Right cardiac atrium (tissue), 5 donors: Measurements from ENCODE around the gene GLB1L2. TPM values are rescaled to one million over a fixed set of nuclear protein-coding genes. Genes with fewer than 3 reads are reported as not detected.
"Not testable (repeated sequence)": the region's sequence is repeated elsewhere in the genome, so short reads cannot be mapped to it uniquely, and the experiment has no call there.

Experiments used
- ATAC-seq, 2 donors: fragments of 200-7000 bp; cut with Tn5 transposase; one replicate each; pipeline versions ENCODE4 v1.8.0 to v1.9.1; 2020; ENCODE audit warnings: moderate library complexity in 2 of 2, mild to moderate bottlenecking in 1 of 2
- DNase-seq, 3 donors: peaks; one replicate each; pipeline ENCODE4 v3.0.0-alpha.2; 2020
- H3K27ac ChIP-seq: one replicate; pipeline ENCODE4 v1.5.1; 2013; ENCODE audit warnings: mild to moderate bottlenecking, low read length, control low read depth, moderate library complexity
- H3K27me3 ChIP-seq: one replicate; pipeline ENCODE4 v1.6.1; 2013; ENCODE audit not compliant: control insufficient read depth, insufficient read depth
- H3K4me1 ChIP-seq: one replicate; pipeline ENCODE4 v1.6.1; 2013; ENCODE audit warnings: low read length; ENCODE audit not compliant: control insufficient read depth, insufficient read depth
- H3K4me3 ChIP-seq: one replicate; pipeline ENCODE4 v1.5.1; 2013; ENCODE audit warnings: low read length, control low read depth
- H3K9me3 ChIP-seq: one replicate; pipeline ENCODE4 v1.6.1; 2013; ENCODE audit warnings: low read length; ENCODE audit not compliant: control insufficient read depth
- WGBS: extraction: QIAGEN DNeasy Blood & Tissue Kit; methylation state at CpG from one replicate; pipeline ENCODE4 v1.1.7; 2013; 5-methylcytosine and 5-hydroxymethylcytosine counted together
- intact Hi-C, 4 donors: fragments of 100-400 bp; cut with DNase I; formaldehyde crosslinking; loops; one replicate each; pipeline versions ENCODE4 v1.11.0 to v1.14.0; 2022 to 2023
- polyA plus RNA-seq: library from polyadenylated mRNA; stranded (reverse); fragments of 200-250 nt; gene quantifications from one replicate; pipeline ENCODE4 v1.2.3, GENCODE V29; 2013
- total RNA-seq, 4 donors: library from RNA; stranded (reverse); fragmentation: NEBNext Ultra II Directional; extraction: Animal tissue kit (Norgen Biotek cat#: 25700); gene quantifications; one replicate each; pipeline ENCODE4 v1.2.1, GENCODE V29; 2021
- donor health status: healthy with polysubstance abuse.
- donor health status: DM: no; HTN: yes; CAD: no.
- donor health status: DM: no; HTN: no; CAD: no.
- donor health status: DM: no; HTN: yes; CAD: no; lungs with severe emphysema.
- donor health status: DM: yes; HTN: yes; CAD: no.

GLB1L2 gene
- total and polyA plus RNA-seq, 5 donors, result 0.61 to 1.6 (median 0.97) TPM

- no peaks in the 10 kb centered on the region for H3K4me1 ChIP-seq
- no peak overlapping the region for H3K27ac ChIP-seq
- DNase-seq (no peak), ATAC-seq (no peak)
- intact Hi-C loops, result no loop called here
- no peaks in the 10 kb centered on the region for H3K27me3 ChIP-seq
- WGBS, result 71% methylated on average over 15 of the region's 15 CpGs
- H3K4me3 ChIP-seq, result no peak overlapping the region
- no peaks in the 10 kb centered on the region for H3K9me3 ChIP-seq
These were observed 39.1 kb upstream of the GLB1L2 start for GRCh38 chr11:134292661-134293060.

- no peak for DNase-seq
- WGBS, result 77% methylated on average over 20 of the region's 20 CpGs
- no peaks in the 10 kb centered on the region for H3K27me3 ChIP-seq
- H3K27ac ChIP-seq, result no peak overlapping the region
- ATAC-seq, result no peak
- H3K9me3 ChIP-seq, result no peaks in the 10 kb centered on the region
- H3K4me1 ChIP-seq, result no peaks in the 10 kb centered on the region
- intact Hi-C loops, result no loop called here
- H3K4me3 ChIP-seq, result no peak overlapping the region
These were observed 38.4 kb upstream of the GLB1L2 start for GRCh38 chr11:134293119-134294113.

GRCh38 chr11:134294664-134295063 is 37.1 kb upstream of the GLB1L2 start:
- DNase-seq (no peak), ATAC-seq (no peak)
- WGBS, result 68% methylated on average over 9 of the region's 9 CpGs
- H3K9me3 ChIP-seq, result no peaks in the 10 kb centered on the region
- H3K4me3 ChIP-seq, result no peak overlapping the region
- H3K27me3 ChIP-seq, result no peaks in the 10 kb centered on the region
- intact Hi-C loops, result no loop called here
- no peak overlapping the region for H3K27ac ChIP-seq
- H3K4me1 ChIP-seq, result no peaks in the 10 kb centered on the region

GRCh38 chr11:134312223-134312622 is 19.6 kb upstream of the GLB1L2 start:
- ATAC-seq, result no peak
- H3K27me3 ChIP-seq, result no peaks in the 10 kb centered on the region
- intact Hi-C loops, result no loop called here
- whole genome bisulfite sequencing, result 87% methylated on average over 12 of the region's 12 CpGs
- no peak overlapping the region for H3K4me3 ChIP-seq
- H3K27ac ChIP-seq, result no peak overlapping the region
- no peaks in the 10 kb centered on the region for H3K4me1 ChIP-seq
- DNase-seq, result no peak
- peaks cover 1% of the 10 kb centered on the region for H3K9me3 ChIP-seq

GRCh38 chr11:134312807-134313206 is 19.0 kb upstream of the GLB1L2 start:
- intact Hi-C loops, result no loop called here

GRCh38 chr11:134313379-134313778 is 18.4 kb upstream of the GLB1L2 start:
- Histone ChIP-seq H3K4me1 (no peaks in the 10 kb centered on the region), H3K27me3 (no peaks in the 10 kb centered on the region), H3K9me3 (peaks cover 1% of the 10 kb centered on the region), H3K4me3 (no peak overlapping the region), H3K27ac (no peak overlapping the region)
- DNase-seq (no peak), ATAC-seq (no peak)
- WGBS, result 85% methylated on average over 10 of the region's 10 CpGs
- intact Hi-C loops, result no loop called here

More at GRCh38 chr11:134312807-134313206, 19.0 kb upstream of the GLB1L2 start:
- ATAC-seq (no peak), DNase-seq (no peak)
- peaks cover 1% of the 10 kb centered on the region for H3K9me3 ChIP-seq
- no peak overlapping the region for H3K27ac ChIP-seq
- H3K27me3 ChIP-seq, result no peaks in the 10 kb centered on the region
- H3K4me3 ChIP-seq, result no peak overlapping the region
- 70% methylated on average over 5 of the region's 5 CpGs for WGBS
- no peaks in the 10 kb centered on the region for H3K4me1 ChIP-seq

GRCh38 chr11:134313821-134314607 is 17.8 kb upstream of the GLB1L2 start:
- intact Hi-C loops, result no loop called here
- Histone ChIP-seq H3K9me3 (peaks cover 1% of the 10 kb centered on the region), H3K4me1 (no peaks in the 10 kb centered on the region), H3K4me3 (no peak overlapping the region), H3K27ac (no peak overlapping the region), H3K27me3 (no peaks in the 10 kb centered on the region)
- whole genome bisulfite sequencing, result 75% methylated on average over 9 of the region's 9 CpGs
- no peak for ATAC-seq
- DNase-seq, result no peak

GRCh38 chr11:134317103-134317502 is 14.7 kb upstream of the GLB1L2 start:
- H3K9me3 ChIP-seq, result peaks cover 1% of the 10 kb centered on the region
- no peaks in the 10 kb centered on the region for H3K27me3 ChIP-seq
- no peaks in the 10 kb centered on the region for H3K4me1 ChIP-seq
- intact Hi-C loops, result no loop called here
- no peak overlapping the region for H3K27ac ChIP-seq
- no peak overlapping the region for H3K4me3 ChIP-seq
- no peak for ATAC-seq
- WGBS, result 94% methylated on average over 3 of the region's 3 CpGs
- no peak for DNase-seq

- intact Hi-C loops, result not testable (repeated sequence)
- 92% methylated on average over 2 of the region's 2 CpGs for WGBS
These were observed 10.4 kb upstream of the GLB1L2 start for GRCh38 chr11:134321373-134321772.

GRCh38 chr11:134322553-134322952 is 9.2 kb upstream of the GLB1L2 start:
- Histone ChIP-seq H3K9me3 (no peaks in the 10 kb centered on the region), H3K27ac (no peak overlapping the region), H3K4me3 (no peak overlapping the region), H3K4me1 (no peaks in the 10 kb centered on the region), H3K27me3 (no peaks in the 10 kb centered on the region)
- ATAC-seq, result no peak
- intact Hi-C loops, result no loop called here
- DNase-seq, result no peak
- 82% methylated on average over 4 of the region's 4 CpGs for WGBS

More at GRCh38 chr11:134321373-134321772, 10.4 kb upstream of the GLB1L2 start:
- ATAC-seq, H3K4me1 ChIP-seq, DNase-seq, H3K27ac ChIP-seq, H3K4me3 ChIP-seq, H3K9me3 ChIP-seq, H3K27me3 ChIP-seq: not testable (repeated sequence)

- H3K4me3 ChIP-seq, result no peak overlapping the region
- peaks cover 7% of the 10 kb centered on the region for H3K4me1 ChIP-seq
- no peaks in the 10 kb centered on the region for H3K27me3 ChIP-seq
- ATAC-seq, result no peak
- WGBS, result 91% methylated on average over 1 of the region's 1 CpG
- no peaks in the 10 kb centered on the region for H3K9me3 ChIP-seq
- intact Hi-C loops, result no loop called here
- DNase-seq, result no peak
- no peak overlapping the region for H3K27ac ChIP-seq
These were observed 3.4 kb upstream of the GLB1L2 start for GRCh38 chr11:134328433-134328832.
